Panc1 (cell line): Measurements from ENCODE around the gene PAFAH1B2. TPM values are rescaled to one million over a fixed set of nuclear protein-coding genes. Genes with fewer than 3 reads are reported as not detected.

Experiments used
- ATAC-seq: fragments of 200-7000 bp; cut with Tn5 transposase; 2 replicates; pipeline ENCODE4 v1.9.1; 2020; ENCODE audit warnings: mild to moderate bottlenecking, moderate library complexity
- BruUV-seq: library from RNA; stranded (reverse); fragments of 400-500 nt; replicated peaks from 2 replicates; lab custom pipeline; 2021; lab: Mats Ljungman, UMichigan
- CTCF ChIA-PET: fragments of 300-600 bp; sonication (Branson Sonifier 250); formaldehyde crosslinking; loops from one replicate; lab custom pipeline; 2022; ENCODE audit warnings: antibody characterized with exemption; lab: Charles Lee
- POLR2A ChIA-PET: fragments of 300-600 bp; sonication (Branson Sonifier 250); formaldehyde crosslinking; loops from one replicate; lab custom pipeline; 2022; ENCODE audit warnings: antibody characterized with exemption; lab: Charles Lee
- DNase-seq: peaks from one replicate; pipeline ENCODE4 v3.0.0-alpha.2; 2010; ENCODE audit warnings: low read depth, low spot score
- H3K27ac ChIP-seq: 2 replicates; pipeline ENCODE4 v1.5.1; 2011; ENCODE audit warnings: mild to moderate bottlenecking, low read length, inconsistent platforms
- H3K27me3 ChIP-seq: fragments of 200-500 bp; sonication (Bioruptor generic); 2 replicates; pipeline ENCODE4 v1.6.0; 2014; ENCODE audit warnings: low read length, inconsistent platforms; ENCODE audit not compliant: control insufficient read depth, insufficient read depth
- H3K36me3 ChIP-seq: fragments of 200-500 bp; sonication (Bioruptor generic); 2 replicates; pipeline ENCODE4 v1.5.1; 2014; ENCODE audit warnings: inconsistent platforms, mild to moderate bottlenecking, low read length, moderate library complexity; ENCODE audit not compliant: control insufficient read depth, insufficient read depth
- H3K4me1 ChIP-seq: 2 replicates; pipeline ENCODE4 v1.5.1; 2011; ENCODE audit warnings: inconsistent platforms, mild to moderate bottlenecking, low read length, moderate library complexity; ENCODE audit not compliant: control insufficient read depth, insufficient read depth
- H3K4me3 ChIP-seq, 2 experiments: 2 replicates each; pipeline ENCODE4 v1.5.1; 2011 to 2012; ENCODE audit warnings: low read depth in 2 of 2, low read length in 2 of 2, mild to moderate bottlenecking in 2 of 2, inconsistent platforms in 1 of 2, moderate library complexity in 1 of 2
- H3K9me3 ChIP-seq: fragments of 200-500 bp; sonication (Bioruptor generic); 2 replicates; pipeline ENCODE4 v1.5.1; 2014; ENCODE audit warnings: low read depth, mild to moderate bottlenecking, inconsistent platforms, low read length, moderate library complexity; ENCODE audit not compliant: control insufficient read depth, insufficient read depth
- CTCF ChIP-seq: fragments of 450-650 bp; IDR thresholded peaks from 2 replicates; pipeline ENCODE4 v1.5.1; 2017; ENCODE audit warnings: mild to moderate bottlenecking
- POLR2AphosphoS5 ChIP-seq: IDR thresholded peaks from 2 replicates; pipeline ENCODE4 v1.6.1; 2012; ENCODE audit warnings: mild to moderate bottlenecking, low read depth, low read length, moderate library complexity
- REST ChIP-seq, 2 experiments: IDR thresholded peaks; 2 replicates each; pipeline ENCODE4 v1.6.1; 2011 to 2012; ENCODE audit warnings: low read depth in 2 of 2, control low read depth in 1 of 2, low read length in 1 of 2, mild to moderate bottlenecking in 1 of 2, moderate library complexity in 1 of 2; ENCODE audit not compliant: insufficient read depth in 1 of 2
- TCF7L2 ChIP-seq: IDR thresholded peaks from 2 replicates; pipeline ENCODE4 v1.6.1; 2011; ENCODE audit warnings: mild to moderate bottlenecking, low read depth, low read length, inconsistent platforms
- in situ Hi-C: cut with HindIII; loops from 2 replicates; pipeline ENCODE4 v1.10.0; 2016; ENCODE audit warnings: low sequenced_read_pairs, low pct_unique_long_range_greater_than_20kb
- intact Hi-C: fragments of 100-400 bp; cut with micrococcal nuclease; formaldehyde crosslinking; loops from one replicate; pipeline ENCODE4 v1.10.0; 2022; ENCODE audit not compliant: unreplicated experiment
- total RNA-seq: library from RNA; stranded (reverse); gene quantifications from one replicate; pipeline ENCODE4 v1.2.1, GENCODE V29; 2021; ENCODE audit not compliant: unreplicated experiment

PAFAH1B2 gene
- total RNA-seq, 1 experiment from 2014 or later: 179 TPM

- no TSS peak for BruUV-seq
- CTCF ChIA-PET: no interaction called here
- in situ Hi-C loops: no loop called here
Measured at GRCh38 chr11:117199053-117199915, 55.2 kb downstream of the PAFAH1B2 start, which contains the start of gene TAGLN. TAGLN (plus strand) TSS chr11:117199370; CDS start chr11:117203014, 3,644 bp downstream.

More at GRCh38 chr11:117199053-117199915, 55.2 kb downstream of the PAFAH1B2 start, which contains the start of gene TAGLN:
- TF ChIP-seq POLR2AphosphoS5 (no peak), REST (IDR thresholded peaks at IDR 0.05; ENCODE audit: insufficient read depth in 1 of 2, low read depth in 2 of 2, low read length in 1 of 2) (no peak), TCF7L2 (no peak), CTCF (no peak)
- DNase-seq: no peak
- ATAC-seq: peak; percentile 43
- no peaks in the 10 kb centered on the region for H3K27me3 ChIP-seq
- peak within 1 kb of the TSS in 1 of 2 experiments; percentile 11; a peak in 1 of 4 replicates for H3K4me3 ChIP-seq
- POLR2A ChIA-PET: no interaction called here
- peaks cover 6% of the 10 kb centered on the region for H3K4me1 ChIP-seq
- no peaks in the 10 kb centered on the region for H3K9me3 ChIP-seq
- intact Hi-C loops: no loop called here
- no peak within 1 kb of the TSS for H3K27ac ChIP-seq
- no peaks in the 10 kb centered on the region for H3K36me3 ChIP-seq
